GM18520 (cell line): ENCODE measurements around the gene VANGL2.
"Not testable (repeated sequence)": the region's sequence is repeated elsewhere in the genome, so short reads cannot be mapped to it uniquely, and the experiment has no call there.

Source experiments
- ATAC-seq: cut with Tn5 transposase; IDR thresholded peaks from one replicate; pipeline ENCODE4 v1.9.1; 2021; ENCODE audit not compliant: unreplicated experiment

The VANGL2 gene

GRCh38 chr1:160370561-160371345 is 29.6 kb upstream of the VANGL2 start:
- no peak for ATAC-seq

GRCh38 chr1:160371346-160371631 is 29.1 kb upstream of the VANGL2 start:
- no peak for ATAC-seq

- no peak for ATAC-seq
Observed at GRCh38 chr1:160371756-160372155, 28.6 kb upstream of the VANGL2 start.

- no peak for ATAC-seq
Observed at GRCh38 chr1:160373696-160374095, 26.7 kb upstream of the VANGL2 start.

GRCh38 chr1:160374306-160375110 is 25.9 kb upstream of the VANGL2 start:
- no peak for ATAC-seq

GRCh38 chr1:160375788-160376524 is 24.4 kb upstream of the VANGL2 start:
- peak; percentile 18 for ATAC-seq

- peak; percentile 44 for ATAC-seq
Observed at GRCh38 chr1:160376525-160377131, 23.7 kb upstream of the VANGL2 start.

- no peak for ATAC-seq
Observed at GRCh38 chr1:160377585-160378206, 22.7 kb upstream of the VANGL2 start.

GRCh38 chr1:160384812-160385211 is 15.6 kb upstream of the VANGL2 start:
- ATAC-seq: not testable (repeated sequence)

- not testable (repeated sequence) for ATAC-seq
Observed at GRCh38 chr1:160388406-160388805, 12.0 kb upstream of the VANGL2 start.

- ATAC-seq: no peak
Observed at GRCh38 chr1:160394673-160395072, 5.7 kb upstream of the VANGL2 start.

GRCh38 chr1:160397651-160398050 is 2.7 kb upstream of the VANGL2 start:
- ATAC-seq: no peak

- ATAC-seq: no peak
Observed at GRCh38 chr1:160398823-160399222, 1.5 kb upstream of the VANGL2 start.

GRCh38 chr1:160399544-160400222 is 681 bp upstream of the VANGL2 start:
- ATAC-seq: no peak

GRCh38 chr1:160400646-160401486 is 502 bp downstream of the VANGL2 start:
- ATAC-seq: no peak

GRCh38 chr1:160401487-160401805 is 1.1 kb downstream of the VANGL2 start:
- no peak for ATAC-seq

- ATAC-seq: no peak
Observed at GRCh38 chr1:160402001-160402795, 1.8 kb downstream of the VANGL2 start.

- ATAC-seq: no peak
Observed at GRCh38 chr1:160403244-160403643, 2.9 kb downstream of the VANGL2 start.

- ATAC-seq: no peak
Observed at GRCh38 chr1:160404094-160404493, 3.7 kb downstream of the VANGL2 start.
